Lower lobe of right lung (tissue), 2 donors: Measurements from ENCODE around the gene CACNA1F. TPM values are rescaled to one million over a fixed set of nuclear protein-coding genes. Genes with fewer than 3 reads are reported as not detected.

Source experiments
- ATAC-seq, 2 donors: fragments of 200-7000 bp; cut with Tn5 transposase; one replicate each; pipeline ENCODE4 v1.9.1; 2020 to 2022; ENCODE audit warnings: mild to moderate bottlenecking in 2 of 2, moderate library complexity in 2 of 2
- DNase-seq: peaks from one replicate; pipeline ENCODE4 v3.0.0-alpha.2; 2020
- H3K27ac ChIP-seq: fragments of 200-600 bp; one replicate; pipeline ENCODE4 v1.8.0; 2022
- H3K27me3 ChIP-seq: fragments of 200-600 bp; one replicate; pipeline ENCODE4 v1.8.0; 2022; ENCODE audit warnings: low read depth
- H3K36me3 ChIP-seq: fragments of 200-600 bp; one replicate; pipeline ENCODE4 v1.8.0; 2022; ENCODE audit warnings: mild to moderate bottlenecking
- H3K4me1 ChIP-seq: fragments of 200-600 bp; one replicate; pipeline ENCODE4 v1.8.0; 2022
- H3K4me3 ChIP-seq: fragments of 200-600 bp; one replicate; pipeline ENCODE4 v1.8.0; 2022; ENCODE audit warnings: mild to moderate bottlenecking
- H3K9me3 ChIP-seq: fragments of 200-600 bp; one replicate; pipeline ENCODE4 v1.8.0; 2022
- CTCF ChIP-seq: fragments of 200-600 bp; IDR thresholded peaks from one replicate; pipeline ENCODE4 v1.8.0; 2022; ENCODE audit warnings: antibody characterized with exemption, mild to moderate bottlenecking
- intact Hi-C: fragments of 100-400 bp; cut with DNase I; formaldehyde crosslinking; loops from one replicate; pipeline ENCODE4 v1.11.0; 2022
- total RNA-seq: library from RNA; stranded (reverse); fragmentation: NEBNext Ultra II Directional; extraction: Animal tissue kit (Norgen Biotek cat#: 25700); gene quantifications from one replicate; pipeline ENCODE4 v1.2.1, GENCODE V29; 2021
- donor health status: DM: no; HTN: yes; CAD: no; lungs with severe emphysema.

Gene CACNA1F
- total RNA-seq, 1 donor from 2014 or later, result 1.4 TPM

GRCh38 chrX:49157194-49157593 lies 75.9 kb downstream of the CACNA1F start:
- Histone ChIP-seq H3K27me3 (no peaks in the 10 kb centered on the region), H3K27ac (no peak overlapping the region), H3K4me1 (peaks cover 5% of the 10 kb centered on the region), H3K4me3 (no peak overlapping the region), H3K9me3 (no peaks in the 10 kb centered on the region), H3K36me3 (no peaks in the 10 kb centered on the region)
- no peak for TF ChIP-seq CTCF
- intact Hi-C loops, result no loop called here
- ATAC-seq (no peak), DNase-seq (no peak)

GRCh38 chrX:49155900-49156837 lies 77.0 kb downstream of the CACNA1F start:
- intact Hi-C loops, result no loop called here
- Histone ChIP-seq H3K9me3 (no peaks in the 10 kb centered on the region), H3K4me1 (peaks cover 5% of the 10 kb centered on the region), H3K27ac (peak overlapping the region; percentile 93), H3K36me3 (no peaks in the 10 kb centered on the region), H3K4me3 (peak overlapping the region; percentile 61), H3K27me3 (no peaks in the 10 kb centered on the region)
- peak; percentile 93 for DNase-seq
- ATAC-seq, result peak; percentile 97 to 98
- peak; percentile 76 for TF ChIP-seq CTCF

- no peaks in the 10 kb centered on the region for H3K27me3 ChIP-seq
- ATAC-seq, result peak; percentile 73 to 82
- no peaks in the 10 kb centered on the region for H3K36me3 ChIP-seq
- H3K27ac ChIP-seq, result peak overlapping the region; percentile 93
- peaks cover 5% of the 10 kb centered on the region for H3K4me1 ChIP-seq
- DNase-seq, result no peak
- no peak for TF ChIP-seq CTCF
- H3K4me3 ChIP-seq, result peak overlapping the region; percentile 61
- H3K9me3 ChIP-seq, result no peaks in the 10 kb centered on the region
- intact Hi-C loops, result no loop called here
Observed at GRCh38 chrX:49155243-49155899, 77.8 kb downstream of the CACNA1F start.

Other genes starting within 250 kb of the CACNA1F start
- 54.2 TPM for gene GRIPAP1, start 231.1 kb downstream of the CACNA1F start, total RNA-seq
- 51.4 TPM for gene TFE3, start 190.0 kb downstream of the CACNA1F start, total RNA-seq
- 9.5 TPM for gene CCDC120, start 174.3 kb downstream of the CACNA1F start, total RNA-seq
- gene PRAF2, start 159.3 kb downstream of the CACNA1F start, total RNA-seq, result 17.4 TPM
- 54.8 TPM for gene WDR45, start 153.5 kb downstream of the CACNA1F start, total RNA-seq
- gene GPKOW, start 109.6 kb downstream of the CACNA1F start, total RNA-seq, result 19.1 TPM
- gene MAGIX, start 70.6 kb downstream of the CACNA1F start, total RNA-seq, result 6.7 TPM
- gene PLP2, start 61.4 kb downstream of the CACNA1F start, total RNA-seq, result 91.8 TPM
- 13.1 TPM for gene PRICKLE3, start 47.0 kb downstream of the CACNA1F start, total RNA-seq
- 4.2 TPM for gene SYP, start 33.1 kb downstream of the CACNA1F start, total RNA-seq
- 19.8 TPM for gene CCDC22, start 2.1 kb upstream of the CACNA1F start, total RNA-seq
- not detected for gene FOXP3, start 31.4 kb upstream of the CACNA1F start, total RNA-seq
- gene PPP1R3F, start 36.5 kb upstream of the CACNA1F start, total RNA-seq, result 5.5 TPM
- not detected for gene GAGE10, start 70.3 kb upstream of the CACNA1F start, total RNA-seq
- gene GAGE12J, start 88.7 kb upstream of the CACNA1F start, total RNA-seq, result not detected
- not detected for gene GAGE13, start 98.2 kb upstream of the CACNA1F start, total RNA-seq